ENCODE results near the gene DOK6.

- TF ChIP-seq RAD21 (CRISPR knock-in tag; conservative IDR thresholded peaks at IDR 0.05 in 1 of 2, IDR thresholded peaks at IDR 0.05 in 1 of 2) (no peak), MEIS2 (IDR thresholded peaks at IDR 0.05; ENCODE audit: partially characterized antibody) (no peak), BCOR (IDR thresholded peaks at IDR 0.05) (no peak), TEAD4 (IDR thresholded peaks at IDR 0.05; ENCODE audit: low read length) (no peak), TEAD4 (CRISPR knock-in tag; IDR thresholded peaks at IDR 0.05; ENCODE audit: borderline replicate concordance) (no peak)
- TF ChIP-seq, protein P1, sequence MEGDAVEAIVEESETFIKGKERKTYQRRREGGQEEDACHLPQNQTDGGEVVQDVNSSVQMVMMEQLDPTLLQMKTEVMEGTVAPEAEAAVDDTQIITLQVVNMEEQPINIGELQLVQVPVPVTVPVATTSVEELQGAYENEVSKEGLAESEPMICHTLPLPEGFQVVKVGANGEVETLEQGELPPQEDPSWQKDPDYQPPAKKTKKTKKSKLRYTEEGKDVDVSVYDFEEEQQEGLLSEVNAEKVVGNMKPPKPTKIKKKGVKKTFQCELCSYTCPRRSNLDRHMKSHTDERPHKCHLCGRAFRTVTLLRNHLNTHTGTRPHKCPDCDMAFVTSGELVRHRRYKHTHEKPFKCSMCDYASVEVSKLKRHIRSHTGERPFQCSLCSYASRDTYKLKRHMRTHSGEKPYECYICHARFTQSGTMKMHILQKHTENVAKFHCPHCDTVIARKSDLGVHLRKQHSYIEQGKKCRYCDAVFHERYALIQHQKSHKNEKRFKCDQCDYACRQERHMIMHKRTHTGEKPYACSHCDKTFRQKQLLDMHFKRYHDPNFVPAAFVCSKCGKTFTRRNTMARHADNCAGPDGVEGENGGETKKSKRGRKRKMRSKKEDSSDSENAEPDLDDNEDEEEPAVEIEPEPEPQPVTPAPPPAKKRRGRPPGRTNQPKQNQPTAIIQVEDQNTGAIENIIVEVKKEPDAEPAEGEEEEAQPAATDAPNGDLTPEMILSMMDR (IDR thresholded peaks at IDR 0.05 in 2 of 3, conservative IDR thresholded peaks at IDR 0.05 in 1 of 3; ENCODE audit: insufficient read depth in 2 of 3, low read depth in 1 of 3, low read length in 3 of 3), result no peak
These were observed 484.7 kb downstream of the DOK6 start for GRCh38 chr18:69885355-69885754.
